HCT116 (cell line): ENCODE results near the gene HUNK. TPM values are rescaled to one million over a fixed set of nuclear protein-coding genes. Genes with fewer than 3 reads are reported as not detected.

ENCODE experiments used
- ATAC-seq: fragments of 200-7000 bp; cut with Tn5 transposase; 2 replicates; pipeline ENCODE4 v1.9.1; 2020; ENCODE audit warnings: mild to moderate bottlenecking, moderate library complexity
- BruUV-seq: library from RNA; stranded (reverse); fragments of 400-500 nt; replicated peaks from 2 replicates; lab custom pipeline; 2021; lab: Mats Ljungman, UMichigan
- CTCF ChIA-PET: fragments of 300-600 bp; sonication (Branson Sonifier 250); formaldehyde crosslinking; loops from one replicate; lab custom pipeline; 2021; ENCODE audit warnings: antibody characterized with exemption; lab: Charles Lee
- POLR2A ChIA-PET: fragments of 300-600, 350-600 bp; sonication (Branson Sonifier 250); formaldehyde crosslinking; loops from one replicate; lab custom pipeline; 2021; ENCODE audit warnings: antibody characterized with exemption; lab: Charles Lee
- RAD21 ChIA-PET, 2 experiments: fragments of 300-600 bp; sonication (Branson Sonifier 250); formaldehyde crosslinking; loops; one replicate each; lab custom pipeline; 2023; ENCODE audit warnings: low total read pairs in 2 of 2; ENCODE audit not compliant: uncharacterized antibody in 2 of 2, unreplicated experiment in 2 of 2, low non-redundant PET in 1 of 2; lab: Charles Lee
- DNase-seq: peaks from one replicate; pipeline ENCODE4 v3.0.0-alpha.2; 2010; ENCODE audit warnings: low read depth, low spot score
- H2AFZ ChIP-seq: fragments of 200-600 bp; shearing (Covaris generic), sonication (generic); 2 replicates; pipeline ENCODE4 v1.6.1; 2017; ENCODE audit warnings: low read depth, mixed run types, mixed read lengths, antibody characterized with exemption, low read length; ENCODE audit not compliant: poor library complexity, severe bottlenecking
- H3K27ac ChIP-seq: 2 replicates; pipeline ENCODE4 v1.5.1; 2012; ENCODE audit warnings: low read depth, low read length
- H3K27me3 ChIP-seq: fragments of 200-600 bp; sonication (generic); 2 replicates; pipeline ENCODE4 v1.6.1; 2016; ENCODE audit warnings: mixed run types, low read length, mixed read lengths; ENCODE audit not compliant: insufficient read depth
- H3K36me3 ChIP-seq, 2 experiments: fragments of 200-500 bp in 1 of 2; fragments of 200-600 bp in 1 of 2; sonication (Bioruptor generic) in 1 of 2; sonication (generic) in 1 of 2; 2 replicates each; pipeline versions ENCODE4 v1.5.1 to v1.6.1; 2014 to 2016; ENCODE audit warnings: low read length in 2 of 2, inconsistent platforms in 1 of 2, mixed read lengths in 1 of 2, mixed run types in 1 of 2; ENCODE audit not compliant: insufficient read depth in 2 of 2, control insufficient read depth in 1 of 2
- H3K4me1 ChIP-seq, 2 experiments: fragments of 200-600 bp in 1 of 2; sonication (generic) in 1 of 2; 2 replicates each; pipeline versions ENCODE4 v1.5.1 to v1.6.1; 2012 to 2017; ENCODE audit warnings: low read length in 2 of 2, inconsistent platforms in 1 of 2, mild to moderate bottlenecking in 1 of 2, mixed read lengths in 1 of 2, mixed run types in 1 of 2, moderate library complexity in 1 of 2; ENCODE audit not compliant: insufficient read depth in 2 of 2, control insufficient read depth in 1 of 2
- H3K4me2 ChIP-seq: fragments of 200-600 bp; sonication (generic); 2 replicates; pipeline ENCODE4 v1.6.1; 2017; ENCODE audit warnings: mixed run types, low read length, mixed read lengths
- H3K4me3 ChIP-seq, 2 experiments: fragments of 200-600 bp in 1 of 2; sonication (generic) in 1 of 2; replicated peaks in 1 of 2; 2 replicates each; pipeline ENCODE4 v1.5.1; 2011 to 2016; ENCODE audit warnings: low read length in 2 of 2, control low read depth in 1 of 2, low read depth in 1 of 2, mild to moderate bottlenecking in 1 of 2, mixed read lengths in 1 of 2, mixed run types in 1 of 2
- H3K79me2 ChIP-seq: fragments of 200-600 bp; sonication (generic); 2 replicates; pipeline ENCODE4 v1.6.1; 2017; ENCODE audit warnings: mild to moderate bottlenecking, mixed run types, low read length, moderate library complexity, mixed read lengths; ENCODE audit not compliant: insufficient read depth
- H3K9ac ChIP-seq: fragments of 200-600 bp; sonication (generic); 2 replicates; pipeline ENCODE4 v1.6.1; 2016; ENCODE audit warnings: low read length, mixed read lengths
- H3K9me2 ChIP-seq: fragments of 200-600 bp; sonication (generic), shearing (Covaris generic); 2 replicates; pipeline ENCODE4 v1.6.1; 2017; ENCODE audit warnings: mixed run types, mild to moderate bottlenecking, moderate library complexity; ENCODE audit not compliant: insufficient read depth
- H3K9me3 ChIP-seq, 2 experiments: fragments of 200-500 bp in 1 of 2; fragments of 200-600 bp in 1 of 2; sonication (Bioruptor generic) in 1 of 2; sonication (generic) in 1 of 2; 2 replicates each; pipeline ENCODE4 v1.6.1; 2014 to 2017; ENCODE audit warnings: low read length in 2 of 2, mixed read lengths in 2 of 2, inconsistent platforms in 1 of 2, low read depth in 1 of 2, mild to moderate bottlenecking in 1 of 2, mixed run types in 1 of 2, moderate library complexity in 1 of 2; ENCODE audit not compliant: control insufficient read depth in 1 of 2, insufficient read depth in 1 of 2
- H4K20me1 ChIP-seq: fragments of 200-600 bp; sonication (generic), shearing (Covaris generic); 2 replicates; pipeline ENCODE4 v1.6.1; 2017; ENCODE audit warnings: mixed run types, mild to moderate bottlenecking, moderate library complexity; ENCODE audit not compliant: insufficient read depth
- CEBPB ChIP-seq: IDR thresholded peaks from 2 replicates; pipeline ENCODE4 v1.6.1; 2012; ENCODE audit warnings: low read depth
- EGR1 ChIP-seq: IDR thresholded peaks from 2 replicates; pipeline ENCODE4 v1.6.1; 2012; ENCODE audit warnings: low read depth
- EZH2 ChIP-seq: fragments of 200-600 bp; sonication (generic); IDR thresholded peaks from 2 replicates; pipeline ENCODE4 v1.6.1; 2017; ENCODE audit warnings: antibody characterized with exemption, mixed run types
- JUND ChIP-seq: IDR thresholded peaks from 2 replicates; pipeline ENCODE4 v1.6.1; 2012
- RAD21 ChIP-seq: IDR thresholded peaks from 2 replicates; pipeline ENCODE4 v1.6.1; 2012; ENCODE audit warnings: low read depth, mild to moderate bottlenecking
- ZNF274 ChIP-seq: fragments of 200-500 bp; sonication (Bioruptor generic); IDR thresholded peaks from 2 replicates; pipeline ENCODE4 v1.6.1; 2014; ENCODE audit warnings: mild to moderate bottlenecking, low read depth, low read length, inconsistent platforms
- intact Hi-C: fragments of 100-400 bp; cut with micrococcal nuclease; formaldehyde crosslinking; loops from 2 replicates; pipeline ENCODE4 v1.10.0; 2022
- total RNA-seq: library from RNA; stranded (reverse); gene quantifications from one replicate; pipeline ENCODE4 v1.2.1, GENCODE V29; 2021; ENCODE audit not compliant: unreplicated experiment
- TF ChIP-seq, protein P1 (sequence below): IDR thresholded peaks from 2 replicates; pipeline ENCODE4 v1.6.1; 2011; ENCODE audit warnings: mild to moderate bottlenecking, low read length, moderate library complexity; ENCODE audit not compliant: insufficient replicate concordance; ENCODE audit errors: extremely low read depth
- TF ChIP-seq, protein P2 (sequence below): IDR thresholded peaks from 2 replicates; pipeline ENCODE4 v1.6.1; 2012

HUNK gene
- total RNA-seq, 1 experiment from 2014 or later: not detected

DNA sequence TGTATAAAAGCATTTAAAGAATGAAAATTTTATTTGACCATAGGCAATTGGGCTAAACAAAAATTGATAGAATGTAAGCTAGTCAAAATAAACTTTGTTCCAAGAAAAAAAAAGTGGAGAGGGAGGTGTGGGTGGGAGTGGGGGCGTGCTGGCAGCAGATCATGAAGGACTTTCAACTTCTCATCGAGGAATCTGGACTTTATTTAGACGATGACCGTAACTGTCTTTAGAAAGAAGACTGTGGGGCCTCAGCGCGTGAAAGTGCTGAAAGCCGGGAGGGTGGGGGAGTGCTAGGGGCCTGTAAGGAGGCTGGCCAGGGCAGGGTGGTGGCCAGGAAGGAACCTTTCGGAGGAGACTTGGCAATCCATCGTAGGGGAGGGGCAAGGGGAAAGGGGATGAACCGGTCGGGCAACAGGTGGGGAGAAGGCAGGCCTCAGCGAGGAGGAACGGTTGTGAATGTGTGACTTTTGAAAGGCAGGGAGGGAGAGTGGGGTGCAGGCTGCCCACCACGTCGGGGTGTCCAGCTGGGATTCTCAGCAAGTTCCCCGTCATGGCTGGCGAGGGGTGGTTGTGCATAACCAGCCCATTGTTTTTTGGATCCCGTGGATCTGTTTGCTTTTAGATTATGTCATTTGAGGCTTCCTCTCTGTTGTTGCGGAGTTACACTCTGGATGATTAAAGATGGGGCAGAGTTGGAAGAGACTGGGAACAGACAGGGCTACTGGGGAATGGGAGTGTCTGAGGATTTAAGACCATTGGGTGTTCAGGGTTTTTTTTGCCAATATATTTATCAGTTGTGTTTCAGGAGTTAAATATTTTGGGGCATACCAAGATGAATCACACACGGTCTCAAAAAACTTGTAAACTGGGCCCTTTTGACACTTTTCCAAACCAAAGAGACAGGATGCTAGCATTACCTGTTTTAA lies 35.5 kb downstream of the HUNK start:
- intact Hi-C loops: no loop called here
- no peaks in the 10 kb centered on the region for H3K36me3 ChIP-seq
- no peak overlapping the region for H2AFZ ChIP-seq
- ChIA-PET CTCF (no interaction called here), POLR2A (no interaction called here), RAD21 (no interaction called here)
- H3K27me3 ChIP-seq: peaks cover 19% of the 10 kb centered on the region; the same call in 1 of the 2 replicates
- no peak overlapping the region for H3K4me2 ChIP-seq
- H3K9me2 ChIP-seq: no peaks in the 10 kb centered on the region
- no peak for DNase-seq
- no peak overlapping the region for H3K4me3 ChIP-seq
- H3K79me2 ChIP-seq: no peaks in the 10 kb centered on the region
- H4K20me1 ChIP-seq: no peaks in the 10 kb centered on the region
- no peak for TF ChIP-seq CEBPB
- TF ChIP-seq JUND: no peak
- TF ChIP-seq, protein P1, sequence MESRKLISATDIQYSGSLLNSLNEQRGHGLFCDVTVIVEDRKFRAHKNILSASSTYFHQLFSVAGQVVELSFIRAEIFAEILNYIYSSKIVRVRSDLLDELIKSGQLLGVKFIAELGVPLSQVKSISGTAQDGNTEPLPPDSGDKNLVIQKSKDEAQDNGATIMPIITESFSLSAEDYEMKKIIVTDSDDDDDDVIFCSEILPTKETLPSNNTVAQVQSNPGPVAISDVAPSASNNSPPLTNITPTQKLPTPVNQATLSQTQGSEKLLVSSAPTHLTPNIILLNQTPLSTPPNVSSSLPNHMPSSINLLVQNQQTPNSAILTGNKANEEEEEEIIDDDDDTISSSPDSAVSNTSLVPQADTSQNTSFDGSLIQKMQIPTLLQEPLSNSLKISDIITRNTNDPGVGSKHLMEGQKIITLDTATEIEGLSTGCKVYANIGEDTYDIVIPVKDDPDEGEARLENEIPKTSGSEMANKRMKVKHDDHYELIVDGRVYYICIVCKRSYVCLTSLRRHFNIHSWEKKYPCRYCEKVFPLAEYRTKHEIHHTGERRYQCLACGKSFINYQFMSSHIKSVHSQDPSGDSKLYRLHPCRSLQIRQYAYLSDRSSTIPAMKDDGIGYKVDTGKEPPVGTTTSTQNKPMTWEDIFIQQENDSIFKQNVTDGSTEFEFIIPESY: no peak
- no peak for TF ChIP-seq ZNF274
- no peak for TF ChIP-seq EGR1
- TF ChIP-seq, protein P2, sequence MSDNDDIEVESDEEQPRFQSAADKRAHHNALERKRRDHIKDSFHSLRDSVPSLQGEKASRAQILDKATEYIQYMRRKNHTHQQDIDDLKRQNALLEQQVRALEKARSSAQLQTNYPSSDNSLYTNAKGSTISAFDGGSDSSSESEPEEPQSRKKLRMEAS: no peak
- TF ChIP-seq EZH2: no peak
- TF ChIP-seq RAD21: no peak
- no TSS peak for BruUV-seq
- no peak overlapping the region for H3K27ac ChIP-seq
- no peak for ATAC-seq
- no peak overlapping the region for H3K9ac ChIP-seq
- no peaks in the 10 kb centered on the region for H3K9me3 ChIP-seq
- no peaks in the 10 kb centered on the region for H3K4me1 ChIP-seq
